GM21447 (cell line): ENCODE data around the gene SMOC2.

ENCODE experiments used
- ATAC-seq: cut with Tn5 transposase; IDR thresholded peaks from one replicate; pipeline ENCODE4 v1.9.1; 2021; ENCODE audit not compliant: unreplicated experiment

Gene SMOC2

GRCh38 chr6:168441434-168442391 is 729 bp downstream of the SMOC2 start:
- ATAC-seq = no peak

DNA sequence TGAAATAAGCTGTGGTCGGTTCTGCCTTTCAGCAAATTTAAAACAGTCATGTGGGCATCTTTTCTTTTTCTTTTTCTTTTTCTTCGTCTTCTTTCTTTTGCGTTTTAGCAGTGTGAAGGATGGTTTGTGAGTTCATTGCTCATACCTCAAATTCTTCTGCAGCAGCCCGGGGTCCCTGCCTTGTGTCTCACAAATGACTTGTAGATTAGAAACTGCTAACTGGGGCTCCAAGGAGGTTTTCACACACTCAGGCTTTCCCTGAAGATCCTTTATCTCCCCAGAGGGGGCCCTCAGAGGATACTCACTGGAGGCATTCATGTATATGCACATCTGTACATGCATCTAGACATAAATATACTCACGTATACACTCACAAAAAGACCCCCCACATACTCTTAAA is 1.7 kb downstream of the SMOC2 start:
- ATAC-seq = no peak

- ATAC-seq = no peak
Measured at GRCh38 chr6:168447282-168447681, 6.3 kb downstream of the SMOC2 start.

DNA sequence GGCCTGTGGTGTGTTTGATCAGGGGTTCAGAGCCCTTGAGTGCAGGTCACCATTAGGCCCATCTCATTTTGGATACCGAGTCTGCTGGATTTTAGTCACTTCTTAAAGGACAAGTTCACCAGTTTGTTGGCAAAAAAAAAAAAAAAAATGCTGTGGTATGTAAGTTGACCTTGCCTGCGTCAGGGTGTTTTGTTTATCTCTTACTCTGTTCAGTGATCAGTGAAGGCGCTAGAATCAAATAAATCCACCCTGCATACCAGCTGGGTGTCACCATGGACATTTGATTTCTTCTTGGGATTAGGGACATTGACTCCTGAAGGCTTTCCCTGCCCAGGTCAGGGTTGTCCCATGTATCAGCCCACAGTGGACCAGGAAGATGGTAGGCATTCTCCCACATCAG is 6.7 kb downstream of the SMOC2 start:
- ATAC-seq = no peak

DNA sequence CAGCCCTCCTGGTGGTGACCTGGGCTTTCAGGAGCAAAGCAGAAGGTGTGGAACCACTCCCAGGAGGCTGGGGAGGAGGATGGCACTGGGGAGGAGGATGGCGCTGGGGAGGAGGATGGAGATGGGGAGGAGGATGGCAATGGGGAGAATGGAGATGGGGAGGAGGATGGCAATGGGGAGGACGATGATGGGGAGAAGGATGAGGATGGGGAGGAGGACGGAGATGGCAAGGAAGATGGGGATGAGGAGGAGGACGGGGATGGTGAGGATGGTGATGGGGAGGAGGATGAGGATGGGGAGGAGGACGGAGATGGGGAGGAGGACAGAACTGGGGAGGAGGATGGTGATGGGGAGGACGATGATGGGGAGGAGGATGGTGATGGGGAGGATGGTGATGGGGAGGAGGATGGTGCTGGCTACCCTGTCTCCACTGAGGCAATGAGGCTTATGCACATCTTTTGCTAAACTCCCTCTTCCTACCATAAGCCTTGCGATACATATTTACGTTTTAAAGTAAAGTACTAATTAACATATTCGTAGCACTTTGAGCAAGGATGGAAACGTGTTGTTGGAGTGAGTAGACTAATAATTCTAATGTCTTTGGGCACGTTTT is 7.4 kb downstream of the SMOC2 start:
- ATAC-seq = no peak

DNA sequence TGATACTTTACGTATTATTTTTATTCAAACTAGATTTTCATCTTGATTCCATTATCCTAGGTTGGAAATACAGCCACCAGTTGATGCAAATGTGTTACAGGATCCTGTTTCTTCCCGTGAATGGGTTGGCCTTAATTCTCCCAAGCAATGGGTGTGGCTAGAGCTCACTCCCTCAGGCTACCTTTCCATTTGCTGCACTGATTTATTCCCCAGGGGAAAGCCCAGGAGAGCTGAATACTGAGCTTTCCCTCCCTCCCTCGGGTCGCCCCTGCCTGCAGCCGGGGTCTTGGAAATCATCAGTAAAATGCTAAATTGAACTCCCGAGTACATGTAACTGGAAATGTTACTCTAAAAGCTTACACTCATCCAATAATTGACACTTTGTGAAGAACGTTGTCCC is 9.9 kb downstream of the SMOC2 start:
- ATAC-seq = no peak

DNA sequence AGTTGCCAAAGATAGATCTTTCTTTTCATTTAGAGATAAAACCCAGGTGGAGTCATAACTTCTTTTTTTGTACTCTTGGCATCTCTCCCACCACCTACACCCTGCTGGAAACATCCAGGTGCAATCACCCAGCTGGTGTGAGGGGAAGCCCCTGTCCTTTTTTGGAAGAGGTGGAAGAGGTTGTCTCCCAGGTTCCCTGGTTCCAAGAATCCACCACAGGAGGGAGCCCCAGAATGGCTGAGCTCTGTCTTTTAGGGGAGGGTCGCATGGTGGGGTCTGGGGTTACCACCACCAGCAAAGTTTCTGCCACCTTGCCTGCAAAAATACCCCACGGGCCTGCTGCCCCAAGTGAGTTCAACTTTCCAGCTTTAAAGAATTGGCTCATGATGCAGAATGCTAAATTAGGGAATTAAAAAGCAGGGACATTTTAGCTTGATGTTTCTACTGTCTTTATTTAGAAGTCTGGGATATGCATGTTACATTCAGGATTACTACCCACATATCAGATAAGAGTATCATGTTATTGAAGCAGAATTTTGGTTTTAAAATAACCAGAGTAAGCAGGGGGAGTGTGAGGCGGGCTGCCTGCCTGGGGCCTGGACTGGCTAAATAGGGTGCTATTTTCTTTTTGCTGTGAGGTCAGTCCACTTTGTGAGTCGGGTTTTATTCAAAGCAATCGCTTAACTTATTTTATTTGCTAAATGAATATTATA is 11.0 kb downstream of the SMOC2 start:
- no peak for ATAC-seq

DNA sequence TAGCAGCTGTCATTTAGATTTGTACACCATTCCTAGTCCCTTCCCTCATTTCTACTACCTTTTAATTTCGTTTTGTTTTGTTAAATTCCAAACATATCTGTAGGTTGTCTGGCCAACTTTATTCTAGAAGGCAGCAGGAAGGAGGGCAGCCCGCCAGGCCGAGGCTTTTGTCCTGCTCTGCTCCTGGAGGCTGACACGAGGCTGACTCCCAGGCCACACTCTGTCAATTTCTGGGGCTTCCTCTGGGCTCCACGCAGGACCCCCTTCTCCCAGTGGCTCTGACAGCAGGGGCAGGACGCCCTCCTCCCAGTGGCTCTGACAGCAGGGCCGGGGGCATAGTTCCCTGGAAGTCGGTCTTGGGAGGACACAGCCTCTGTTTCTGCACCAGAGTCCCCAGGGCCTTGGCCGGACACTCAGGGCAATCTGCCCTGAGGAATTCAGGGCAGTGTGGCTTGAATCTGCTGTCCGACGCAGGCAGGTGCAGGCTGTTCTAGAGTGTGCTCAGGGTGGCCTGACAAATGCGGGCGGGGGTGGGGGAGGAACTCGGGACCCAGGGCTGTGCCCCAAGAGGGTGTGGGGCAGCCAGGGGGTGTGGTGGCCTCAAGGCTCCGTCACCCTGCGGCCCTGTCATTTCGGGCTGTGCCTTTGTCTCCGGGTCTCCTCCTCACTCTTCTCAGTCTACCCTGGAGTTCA is 11.8 kb downstream of the SMOC2 start:
- ATAC-seq = no peak

DNA sequence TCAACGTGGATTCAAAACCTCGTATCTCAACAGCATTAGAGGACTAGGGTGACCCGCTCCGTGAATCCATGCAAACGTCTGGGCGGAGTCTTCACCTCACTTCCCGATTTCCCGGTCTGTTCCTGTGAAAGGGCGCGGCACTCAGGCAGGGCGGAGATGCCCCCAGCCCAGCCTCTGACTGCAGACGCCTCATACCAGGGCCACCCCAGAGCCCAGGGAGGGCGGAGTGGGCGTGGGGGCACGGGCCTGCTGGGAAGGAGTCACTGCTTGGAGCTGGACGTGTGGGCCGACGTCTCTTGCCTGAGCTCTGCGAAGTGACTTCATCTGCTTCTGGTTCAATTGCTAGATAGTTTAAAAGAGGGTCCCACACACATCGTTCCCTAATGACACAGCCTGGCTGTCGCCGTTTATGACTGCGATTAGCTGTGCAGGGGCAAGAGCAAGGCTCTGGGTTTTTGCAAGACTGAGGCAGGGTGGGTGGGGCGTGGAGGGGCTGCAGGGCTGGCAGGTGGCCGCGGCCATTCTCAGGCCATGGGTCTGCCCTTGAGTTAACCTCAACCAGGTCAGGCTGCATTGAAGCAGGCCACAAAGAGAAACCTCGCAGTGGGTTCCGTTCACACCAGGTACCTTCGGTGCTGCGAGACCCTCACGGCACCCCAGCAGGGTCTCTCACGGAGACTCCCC is 15.0 kb downstream of the SMOC2 start:
- ATAC-seq = no peak

DNA sequence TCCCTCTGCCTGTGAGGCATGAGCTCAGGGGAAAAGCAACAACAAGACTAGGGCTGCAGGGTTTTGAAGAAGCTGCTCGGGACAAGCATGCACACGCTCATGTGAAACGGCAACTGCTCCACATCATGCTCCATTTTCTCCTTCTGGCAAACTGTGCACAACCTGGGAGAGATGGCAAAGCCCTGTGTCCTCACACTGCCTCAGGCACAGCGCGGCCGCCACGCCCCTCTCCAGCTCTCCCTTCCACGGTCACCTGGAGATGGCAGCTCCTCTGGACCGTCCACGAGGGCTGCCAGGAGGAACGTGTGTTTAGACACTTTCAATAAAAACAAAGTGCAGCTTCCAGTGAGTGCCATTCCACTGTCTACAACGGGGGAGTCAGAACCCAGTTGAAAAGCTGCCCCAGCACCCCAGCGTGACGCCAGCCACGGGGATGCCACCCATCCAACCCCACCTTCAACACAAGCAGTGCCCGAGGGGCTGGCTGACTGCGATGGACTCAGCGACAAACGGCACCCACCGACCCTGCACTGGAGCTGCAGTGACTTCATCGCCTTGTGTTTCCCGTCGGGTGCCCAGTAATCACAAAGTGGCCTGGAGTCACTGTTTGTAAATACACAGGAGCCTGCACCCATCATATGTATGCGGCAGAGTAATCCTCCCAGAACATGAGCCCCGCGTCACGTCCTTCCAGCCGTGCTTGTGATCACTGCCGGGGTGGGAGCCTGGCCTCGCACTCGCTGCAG is 16.1 kb downstream of the SMOC2 start:
- no peak for ATAC-seq

- no peak for ATAC-seq
Measured at GRCh38 chr6:168457653-168457934, 16.6 kb downstream of the SMOC2 start.

- no peak for ATAC-seq
Measured at GRCh38 chr6:168458101-168458500, 17.1 kb downstream of the SMOC2 start.

DNA sequence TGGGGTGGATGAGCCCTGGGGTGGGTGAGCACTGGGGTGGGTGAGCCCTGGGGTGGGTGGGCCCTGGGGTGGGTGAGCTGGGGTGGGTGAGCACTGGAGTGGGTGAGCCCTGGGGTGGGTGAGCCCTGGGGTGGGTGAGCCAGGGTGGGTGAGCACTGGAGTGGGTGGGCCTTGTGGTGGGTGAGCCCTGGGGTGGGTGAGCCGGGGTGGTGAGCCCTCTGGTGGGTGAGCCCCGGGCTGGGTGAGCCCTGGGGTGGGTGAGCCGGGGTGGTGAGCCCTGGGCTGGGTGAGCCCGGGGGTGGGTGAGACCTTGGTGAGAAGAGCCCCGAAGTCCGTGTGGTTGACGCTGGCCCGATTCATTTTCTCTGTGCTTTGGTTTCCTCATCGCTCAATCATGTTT is 18.6 kb downstream of the SMOC2 start:
- no peak for ATAC-seq

DNA sequence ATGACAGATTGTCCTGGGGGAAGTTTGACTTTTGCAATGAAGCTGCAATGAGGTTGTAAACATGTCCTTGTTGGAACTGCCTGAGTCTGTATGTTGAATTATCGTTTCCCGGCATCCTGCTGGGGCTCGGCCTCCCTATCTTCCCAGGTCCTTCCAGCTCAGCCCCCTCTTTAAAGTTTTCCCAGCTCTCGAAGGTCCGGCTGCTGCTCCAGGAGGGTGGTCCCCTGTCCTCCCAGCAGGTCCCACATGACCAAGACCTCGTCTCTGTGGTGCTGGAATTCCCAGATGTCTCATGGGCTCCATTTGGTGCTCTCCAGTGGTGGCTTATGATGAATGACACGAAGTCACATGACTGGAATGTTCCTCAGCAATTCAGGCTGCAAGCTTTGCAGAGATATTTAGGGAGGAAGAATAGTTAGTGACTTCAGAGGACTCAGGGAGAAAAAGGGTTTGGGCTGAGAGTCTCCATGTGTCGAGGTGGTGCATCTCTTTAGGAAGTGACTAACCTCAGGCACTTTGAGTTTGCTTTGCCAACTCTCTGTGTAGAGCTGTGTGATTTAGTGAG is 21.4 kb downstream of the SMOC2 start:
- ATAC-seq = no peak

- no peak for ATAC-seq
Measured at GRCh38 chr6:168464546-168464945, 23.6 kb downstream of the SMOC2 start.

DNA sequence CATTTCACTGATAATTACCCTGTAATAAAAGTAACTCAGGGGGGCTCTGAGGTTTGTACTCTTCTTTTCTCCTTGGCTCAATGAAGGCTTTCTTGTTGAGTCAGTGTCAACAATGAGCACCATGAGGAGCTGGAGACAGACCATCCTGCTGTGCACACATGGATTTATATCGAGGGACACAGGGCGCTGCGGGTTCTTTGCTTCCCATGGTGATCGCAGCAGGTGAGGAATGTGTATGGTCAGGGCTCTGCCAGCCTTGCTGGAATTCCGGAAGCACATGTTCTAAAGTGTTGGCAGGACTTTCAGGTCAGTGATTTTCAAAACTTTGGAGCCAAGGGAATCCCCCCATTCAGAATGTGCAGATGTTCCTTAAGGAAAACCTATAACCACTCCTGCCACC is 27.1 kb downstream of the SMOC2 start:
- ATAC-seq = no peak

GRCh38 chr6:168469521-168469920 is 28.5 kb downstream of the SMOC2 start:
- ATAC-seq = no peak

DNA sequence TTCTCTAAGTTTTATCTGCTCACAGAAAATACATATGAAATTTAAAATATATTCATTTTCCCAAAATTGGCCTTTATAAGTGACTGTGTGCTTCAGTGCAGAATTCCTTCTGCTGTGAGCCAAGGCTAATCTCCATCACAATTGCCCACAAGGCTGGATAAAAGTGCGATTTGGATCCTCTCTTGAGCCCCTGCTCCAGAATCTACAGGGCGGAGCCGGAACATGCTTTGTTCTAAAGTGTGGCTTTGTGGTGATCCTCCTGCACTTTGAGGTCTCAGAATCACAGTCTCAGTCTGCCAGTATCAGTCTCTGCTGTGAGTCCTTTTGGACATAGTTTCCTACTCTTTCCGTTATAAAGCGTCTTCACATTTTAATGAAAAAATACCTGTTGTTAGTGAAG is 28.9 kb downstream of the SMOC2 start:
- no peak for ATAC-seq

- no peak for ATAC-seq
Measured at GRCh38 chr6:168472363-168472762, 31.4 kb downstream of the SMOC2 start.

GRCh38 chr6:168473197-168473596 is 32.2 kb downstream of the SMOC2 start:
- no peak for ATAC-seq
